HG03175 (cell line): ENCODE results near the gene TOP2B.

ENCODE experiments used
- ATAC-seq: cut with Tn5 transposase; IDR thresholded peaks from one replicate; pipeline ENCODE4 v1.9.1; 2021; ENCODE audit warnings: mild to moderate bottlenecking, moderate library complexity; ENCODE audit not compliant: unreplicated experiment

TOP2B gene, protein sequence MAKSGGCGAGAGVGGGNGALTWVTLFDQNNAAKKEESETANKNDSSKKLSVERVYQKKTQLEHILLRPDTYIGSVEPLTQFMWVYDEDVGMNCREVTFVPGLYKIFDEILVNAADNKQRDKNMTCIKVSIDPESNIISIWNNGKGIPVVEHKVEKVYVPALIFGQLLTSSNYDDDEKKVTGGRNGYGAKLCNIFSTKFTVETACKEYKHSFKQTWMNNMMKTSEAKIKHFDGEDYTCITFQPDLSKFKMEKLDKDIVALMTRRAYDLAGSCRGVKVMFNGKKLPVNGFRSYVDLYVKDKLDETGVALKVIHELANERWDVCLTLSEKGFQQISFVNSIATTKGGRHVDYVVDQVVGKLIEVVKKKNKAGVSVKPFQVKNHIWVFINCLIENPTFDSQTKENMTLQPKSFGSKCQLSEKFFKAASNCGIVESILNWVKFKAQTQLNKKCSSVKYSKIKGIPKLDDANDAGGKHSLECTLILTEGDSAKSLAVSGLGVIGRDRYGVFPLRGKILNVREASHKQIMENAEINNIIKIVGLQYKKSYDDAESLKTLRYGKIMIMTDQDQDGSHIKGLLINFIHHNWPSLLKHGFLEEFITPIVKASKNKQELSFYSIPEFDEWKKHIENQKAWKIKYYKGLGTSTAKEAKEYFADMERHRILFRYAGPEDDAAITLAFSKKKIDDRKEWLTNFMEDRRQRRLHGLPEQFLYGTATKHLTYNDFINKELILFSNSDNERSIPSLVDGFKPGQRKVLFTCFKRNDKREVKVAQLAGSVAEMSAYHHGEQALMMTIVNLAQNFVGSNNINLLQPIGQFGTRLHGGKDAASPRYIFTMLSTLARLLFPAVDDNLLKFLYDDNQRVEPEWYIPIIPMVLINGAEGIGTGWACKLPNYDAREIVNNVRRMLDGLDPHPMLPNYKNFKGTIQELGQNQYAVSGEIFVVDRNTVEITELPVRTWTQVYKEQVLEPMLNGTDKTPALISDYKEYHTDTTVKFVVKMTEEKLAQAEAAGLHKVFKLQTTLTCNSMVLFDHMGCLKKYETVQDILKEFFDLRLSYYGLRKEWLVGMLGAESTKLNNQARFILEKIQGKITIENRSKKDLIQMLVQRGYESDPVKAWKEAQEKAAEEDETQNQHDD (N-terminal part only)

DNA sequence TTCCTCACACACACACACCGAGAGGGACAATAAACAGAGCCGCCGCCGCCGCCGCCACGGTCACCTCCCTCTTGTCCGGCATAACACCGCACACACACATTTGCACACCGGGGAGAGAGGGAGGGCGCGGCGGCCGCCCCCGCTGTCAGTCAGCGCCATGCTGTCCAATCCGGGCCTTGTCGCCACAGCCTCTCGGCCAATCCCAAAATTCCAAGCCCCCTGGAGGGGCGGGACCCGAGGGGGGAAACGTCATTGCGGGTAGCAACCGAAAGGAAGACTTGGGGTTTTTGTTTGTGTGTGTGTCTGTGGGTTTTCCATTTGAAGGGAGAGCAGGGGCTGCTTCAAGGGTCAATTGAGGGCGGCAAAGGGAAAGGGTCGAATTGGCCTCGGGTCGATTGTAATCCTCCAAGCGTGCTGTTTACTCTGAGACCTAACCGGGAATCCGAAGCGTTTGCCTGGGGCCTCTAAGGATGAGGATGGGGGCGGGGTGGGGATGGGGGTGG is at the start of gene TOP2B:
Gene TOP2B, minus strand, starts transcription at position 96 of the 503 bp plus-strand sequence. CDS start 610 bp downstream, outside the sequence.
- peak; percentile 90 for ATAC-seq

- no peak for ATAC-seq
These were observed 48.8 kb upstream of the TOP2B start for GRCh38 chr3:25713341-25713985.

DNA sequence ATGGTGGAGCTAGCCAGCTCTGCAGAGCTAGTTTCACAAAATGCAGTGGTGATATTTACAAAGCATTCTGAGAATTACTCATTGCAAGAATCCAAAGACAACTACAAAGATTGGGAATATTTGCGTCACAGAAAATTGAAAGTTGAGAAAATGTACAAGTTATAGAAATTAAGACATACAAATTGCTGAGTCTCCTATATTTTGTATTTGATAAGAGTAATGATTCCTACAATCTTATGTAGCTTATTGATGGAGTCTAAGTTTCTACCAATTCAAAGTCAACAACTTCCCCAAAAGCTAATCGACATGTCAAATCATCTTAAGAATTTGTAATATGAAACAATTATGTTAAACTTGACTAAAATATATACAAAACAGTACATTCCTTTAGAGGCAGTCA is 46.4 kb upstream of the TOP2B start:
- ATAC-seq: no peak

DNA sequence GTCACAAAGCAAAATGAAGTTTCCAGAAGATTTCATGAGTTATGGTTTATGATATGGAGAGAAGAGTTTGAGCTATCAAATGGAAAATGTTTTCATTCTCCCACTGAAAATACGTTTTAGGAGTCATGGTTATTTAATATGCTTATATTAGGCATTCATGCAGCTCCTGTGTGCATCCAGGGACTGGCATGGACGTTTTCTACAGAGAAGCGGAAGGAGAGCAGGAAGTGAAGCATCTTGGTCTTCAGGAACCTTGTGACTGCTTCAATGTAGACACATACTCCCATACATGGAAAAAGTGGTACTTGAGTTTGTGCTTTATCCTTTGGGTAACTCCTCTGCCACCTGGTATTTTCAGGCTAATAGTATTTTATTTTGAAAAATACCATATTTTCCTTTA is 43.3 kb upstream of the TOP2B start:
- ATAC-seq: no peak

- ATAC-seq: no peak
These were observed 42.7 kb upstream of the TOP2B start for GRCh38 chr3:25707268-25707926.

GRCh38 chr3:25706213-25706612 is 41.5 kb upstream of the TOP2B start:
- no peak for ATAC-seq

DNA sequence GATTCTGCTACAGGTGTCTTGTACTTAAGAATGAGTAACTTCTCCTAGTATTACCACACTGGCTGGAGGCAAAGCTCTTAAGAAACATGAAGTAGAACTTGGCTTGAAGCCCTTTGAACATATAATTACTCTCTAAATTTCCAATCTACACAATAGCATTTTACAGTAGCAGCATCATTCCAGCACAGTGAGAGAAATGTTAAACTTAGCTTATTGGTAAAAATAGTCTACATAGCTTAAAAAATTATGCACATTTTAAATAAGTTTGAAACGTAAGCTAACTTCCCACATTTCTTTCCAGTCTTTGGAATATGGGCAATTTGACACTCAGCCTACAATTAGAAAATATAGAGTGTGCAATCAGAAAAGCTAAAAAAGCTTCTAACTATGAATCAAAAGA is 32.8 kb upstream of the TOP2B start:
- ATAC-seq: no peak

DNA sequence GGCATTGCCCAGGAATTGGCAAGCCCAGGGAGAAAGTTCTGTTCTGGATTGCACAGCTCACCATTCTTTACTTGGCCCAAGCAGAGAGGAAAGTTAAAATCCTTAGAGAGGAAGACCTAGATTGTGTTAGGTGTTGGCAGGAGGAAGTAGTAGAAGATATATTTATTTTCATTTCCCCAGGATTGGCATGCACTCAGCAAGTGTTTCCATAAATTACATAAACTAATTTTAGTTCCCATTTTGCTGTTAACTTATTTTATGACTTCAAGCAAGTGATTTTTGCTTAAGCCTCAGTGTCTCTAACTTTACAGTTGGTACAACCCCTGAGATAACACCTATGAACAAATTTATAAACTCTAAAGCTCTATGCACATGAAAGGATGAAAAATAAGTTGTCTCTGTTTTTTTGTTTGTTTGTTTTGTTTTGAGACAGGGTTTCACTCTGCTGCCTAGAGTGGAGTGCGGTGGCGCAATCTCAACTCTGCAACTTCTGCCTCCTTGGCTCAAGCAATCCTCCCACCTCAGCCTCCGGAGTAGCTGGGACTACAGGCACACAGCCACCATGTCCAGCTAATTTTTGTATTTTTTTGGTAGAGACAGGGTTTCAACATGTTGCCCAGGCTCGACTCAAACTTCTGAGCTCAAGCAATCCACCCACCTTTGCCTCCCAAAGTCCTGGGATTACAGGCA is 31.2 kb upstream of the TOP2B start:
- no peak for ATAC-seq

DNA sequence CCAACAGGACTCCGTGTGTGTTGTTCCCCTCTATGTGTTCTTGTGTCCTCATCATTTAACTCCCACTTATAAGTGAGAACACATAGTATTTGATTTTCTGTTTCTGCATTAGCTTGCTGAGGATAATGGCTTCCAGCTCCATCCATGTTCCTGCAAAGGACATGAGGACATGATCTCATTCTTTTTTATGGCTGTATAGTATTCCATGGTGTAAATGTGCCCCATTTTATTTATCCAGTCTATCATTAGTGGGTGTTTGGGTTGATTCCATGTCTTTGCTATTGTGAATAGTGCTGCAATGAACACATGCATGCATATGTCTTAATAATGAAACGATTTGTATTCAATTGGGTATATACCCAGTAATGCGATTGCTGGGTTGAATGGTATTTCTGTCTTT is 28.5 kb upstream of the TOP2B start:
- ATAC-seq: no peak

- ATAC-seq: no peak
These were observed 27.6 kb upstream of the TOP2B start for GRCh38 chr3:25692341-25692740.

DNA sequence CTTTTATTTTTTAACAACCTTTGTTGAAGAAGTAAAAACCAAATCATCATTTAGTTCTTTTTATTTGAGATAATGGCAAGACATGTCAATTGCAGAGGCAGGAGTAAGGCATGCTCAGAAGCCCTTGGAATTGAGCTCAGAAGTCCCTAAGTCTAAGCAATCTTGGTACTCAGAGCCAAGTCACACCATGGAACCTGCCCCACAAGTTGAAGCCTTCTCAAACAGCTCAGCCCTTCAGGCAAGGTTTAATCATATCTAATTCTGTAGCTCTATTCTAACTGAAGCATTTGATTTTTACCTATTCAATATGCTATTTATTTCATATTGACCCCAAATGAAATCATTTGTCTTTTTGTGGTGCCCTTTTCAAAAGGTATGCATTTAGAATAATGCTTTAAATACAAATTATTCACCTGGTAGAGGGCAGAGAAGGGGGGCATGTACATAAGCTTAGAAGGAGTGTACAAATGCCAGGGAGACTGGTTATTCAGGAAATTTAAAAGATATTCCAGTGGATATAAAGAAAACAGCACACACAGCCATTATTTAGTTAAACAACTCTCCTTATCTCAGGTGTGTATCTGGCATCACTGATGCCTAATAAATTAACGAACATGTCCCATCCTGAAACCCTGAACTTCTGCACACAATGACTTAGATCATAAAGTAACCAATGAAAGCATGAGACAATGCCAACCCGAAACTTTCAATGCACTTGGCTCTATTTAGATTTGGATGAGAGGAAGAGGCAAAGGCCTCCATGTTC is 26.2 kb upstream of the TOP2B start:
- no peak for ATAC-seq

DNA sequence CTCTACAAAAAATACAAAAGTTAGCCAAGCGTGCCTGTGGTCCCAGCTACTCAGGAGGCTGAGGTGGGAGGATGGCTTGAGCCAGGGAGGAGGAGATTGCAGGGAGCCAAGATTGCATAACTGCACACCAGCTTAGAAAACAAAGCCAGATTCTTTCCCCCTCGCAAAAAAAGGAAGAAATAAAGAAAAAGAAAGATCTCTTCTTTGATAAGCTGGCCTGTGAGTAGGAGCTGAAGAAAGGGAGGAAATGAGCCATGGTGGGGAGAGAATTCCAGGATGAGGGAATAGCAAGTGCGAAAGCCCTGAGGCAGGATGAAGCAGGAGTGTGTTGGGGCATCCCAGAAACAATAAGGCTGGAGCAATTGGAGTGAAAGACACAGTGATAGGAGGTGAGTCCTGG is 24.5 kb upstream of the TOP2B start:
- ATAC-seq: no peak

GRCh38 chr3:25687742-25688141 is 23.0 kb upstream of the TOP2B start:
- no peak for ATAC-seq

- no peak for ATAC-seq
These were observed 22.1 kb upstream of the TOP2B start for GRCh38 chr3:25686766-25687165.

DNA sequence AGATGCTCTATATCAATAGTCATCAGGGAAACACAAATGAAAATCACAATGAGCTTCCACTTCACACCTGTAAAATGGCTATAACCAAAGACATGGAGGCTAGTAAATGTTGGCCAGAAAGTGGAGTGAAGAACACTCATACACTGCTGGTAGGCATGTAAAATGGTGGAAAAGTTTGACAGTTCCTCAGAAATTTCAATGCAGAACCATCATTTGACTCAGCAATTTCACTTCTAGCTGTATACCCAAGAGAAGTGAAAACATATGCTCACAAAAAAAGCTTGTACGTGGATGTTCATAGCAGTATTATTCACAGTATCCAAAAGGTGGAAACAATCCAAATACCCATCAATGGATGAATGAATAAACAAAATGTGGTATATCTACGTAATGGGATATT is 19.2 kb upstream of the TOP2B start:
- ATAC-seq: no peak

- ATAC-seq: no peak
These were observed 18.7 kb upstream of the TOP2B start for GRCh38 chr3:25683410-25683809.

- no peak for ATAC-seq
These were observed 15.1 kb upstream of the TOP2B start for GRCh38 chr3:25679642-25680302.

- ATAC-seq: no peak
These were observed 14.5 kb upstream of the TOP2B start for GRCh38 chr3:25679166-25679565.
